ENCODE data around the gene RFX8.

DNA sequence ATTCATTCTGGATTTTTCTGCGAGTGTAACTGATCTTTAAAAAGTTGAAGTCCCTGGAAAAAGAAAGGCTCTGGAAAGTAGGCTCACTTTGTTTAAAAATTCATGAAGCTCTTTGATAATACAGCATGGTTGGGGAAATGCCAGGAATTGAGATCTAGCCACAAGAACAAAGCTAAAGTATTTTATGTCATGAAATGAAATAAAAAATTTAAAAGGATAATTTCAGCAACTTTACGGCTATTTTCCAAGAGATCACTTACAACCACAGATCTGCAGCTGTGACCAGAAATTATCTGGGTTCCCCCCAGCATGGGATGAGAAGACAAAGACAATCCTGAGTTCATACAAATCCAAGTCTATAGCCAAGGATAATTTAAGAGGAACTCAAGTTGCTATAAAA lies 25.3 kb upstream of the RFX8 start:
- TF ChIP-seq, protein P1, sequence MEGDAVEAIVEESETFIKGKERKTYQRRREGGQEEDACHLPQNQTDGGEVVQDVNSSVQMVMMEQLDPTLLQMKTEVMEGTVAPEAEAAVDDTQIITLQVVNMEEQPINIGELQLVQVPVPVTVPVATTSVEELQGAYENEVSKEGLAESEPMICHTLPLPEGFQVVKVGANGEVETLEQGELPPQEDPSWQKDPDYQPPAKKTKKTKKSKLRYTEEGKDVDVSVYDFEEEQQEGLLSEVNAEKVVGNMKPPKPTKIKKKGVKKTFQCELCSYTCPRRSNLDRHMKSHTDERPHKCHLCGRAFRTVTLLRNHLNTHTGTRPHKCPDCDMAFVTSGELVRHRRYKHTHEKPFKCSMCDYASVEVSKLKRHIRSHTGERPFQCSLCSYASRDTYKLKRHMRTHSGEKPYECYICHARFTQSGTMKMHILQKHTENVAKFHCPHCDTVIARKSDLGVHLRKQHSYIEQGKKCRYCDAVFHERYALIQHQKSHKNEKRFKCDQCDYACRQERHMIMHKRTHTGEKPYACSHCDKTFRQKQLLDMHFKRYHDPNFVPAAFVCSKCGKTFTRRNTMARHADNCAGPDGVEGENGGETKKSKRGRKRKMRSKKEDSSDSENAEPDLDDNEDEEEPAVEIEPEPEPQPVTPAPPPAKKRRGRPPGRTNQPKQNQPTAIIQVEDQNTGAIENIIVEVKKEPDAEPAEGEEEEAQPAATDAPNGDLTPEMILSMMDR (IDR thresholded peaks at IDR 0.05), result no peak
- TF ChIP-seq EP300 (IDR thresholded peaks at IDR 0.05), result no peak

Data from esophagus muscularis mucosa (tissue), 3 donors.